HepG2 (cell line): ENCODE results near the gene SMAP2. TPM values are rescaled to one million over a fixed set of nuclear protein-coding genes. Genes with fewer than 3 reads are reported as not detected.

Source experiments
- ARNT ChIP-seq: fragments of 450-650 bp; IDR thresholded peaks from 2 replicates; pipeline ENCODE4 v1.6.1; 2017
- BCL6 ChIP-seq: IDR thresholded peaks from 2 replicates; pipeline ENCODE4 v1.6.1; 2016; ENCODE audit warnings: missing genetic modification reagents, missing compliant biosample characterization
- CEBPG ChIP-seq: IDR thresholded peaks from 2 replicates; pipeline ENCODE4 v1.6.1; 2016
- KLF16 ChIP-seq, 2 experiments: sonication (generic) in 1 of 2; formaldehyde crosslinking in 1 of 2; IDR thresholded peaks; 2 replicates each; pipeline versions ENCODE4 v1.6.1 to v1.8.0; 2016 to 2023; ENCODE audit warnings: missing genetic modification reagents in 2 of 2, missing compliant biosample characterization in 1 of 2
- MTA1 ChIP-seq: sonication (generic); formaldehyde crosslinking; IDR thresholded peaks from 2 replicates; pipeline ENCODE4 v1.4.0; 2020; ENCODE audit warnings: missing genetic modification reagents, mild to moderate bottlenecking, borderline replicate concordance
- PHF21A ChIP-seq: sonication (generic); formaldehyde crosslinking; IDR thresholded peaks from 2 replicates; pipeline ENCODE4 v1.5.0; 2020; ENCODE audit warnings: mild to moderate bottlenecking, missing genetic modification reagents
- POLR2A ChIP-seq, 2 experiments: IDR thresholded peaks; 2 replicates each; pipeline ENCODE4 v1.6.1; 2011; ENCODE audit warnings: low read depth in 2 of 2, low read length in 2 of 2, mild to moderate bottlenecking in 1 of 2, moderate library complexity in 1 of 2; ENCODE audit not compliant: insufficient read depth in 1 of 2
- PRMT3 ChIP-seq: sonication (generic); formaldehyde crosslinking; IDR thresholded peaks from 2 replicates; pipeline ENCODE4 v1.8.1; 2022; ENCODE audit warnings: low read depth, mild to moderate bottlenecking, moderate library complexity, missing genetic modification reagents, borderline replicate concordance
- SRSF1 ChIP-seq: fragments of 200-400 bp; formaldehyde crosslinking; optimal IDR thresholded peaks from 2 replicates; pipeline ENCODE3; 2017; ENCODE audit warnings: mild to moderate bottlenecking, low read depth, low read length, moderate library complexity
- SSRP1 ChIP-seq: IDR thresholded peaks from 2 replicates; pipeline ENCODE4 v1.6.1; 2016; ENCODE audit warnings: control low read depth
- ZFP37 ChIP-seq: sonication (generic); formaldehyde crosslinking; IDR thresholded peaks from 2 replicates; pipeline ENCODE4 v1.4.0; 2020; ENCODE audit warnings: missing genetic modification reagents, borderline replicate concordance
- ZNF101 ChIP-seq: sonication (generic); formaldehyde crosslinking; IDR thresholded peaks from 2 replicates; pipeline ENCODE4 v1.4.0; 2020; ENCODE audit warnings: mild to moderate bottlenecking, low read depth, missing genetic modification reagents, borderline replicate concordance
- ZNF224 ChIP-seq: sonication (generic); formaldehyde crosslinking; IDR thresholded peaks from 2 replicates; pipeline ENCODE4 v1.5.0; 2020; ENCODE audit warnings: mild to moderate bottlenecking, missing genetic modification reagents
- ZNF484 ChIP-seq: sonication (generic); formaldehyde crosslinking; IDR thresholded peaks from 2 replicates; pipeline ENCODE4 v1.5.1; 2020; ENCODE audit warnings: mild to moderate bottlenecking, low read depth, missing genetic modification reagents, borderline replicate concordance
- ZNF570 ChIP-seq: sonication (generic); formaldehyde crosslinking; IDR thresholded peaks from 2 replicates; pipeline ENCODE4 v1.4.0; 2020; ENCODE audit warnings: mild to moderate bottlenecking, missing genetic modification reagents, borderline replicate concordance
- ZNF746 ChIP-seq: sonication (generic); formaldehyde crosslinking; IDR thresholded peaks from 2 replicates; pipeline ENCODE4 v1.8.0; 2022; ENCODE audit warnings: mild to moderate bottlenecking, missing genetic modification reagents
- polyA plus RNA-seq, 8 experiments: library from polyadenylated mRNA; depleted of rRNA in 3 of 8; stranded (reverse) in 7 of 8; unstranded in 1 of 8; fragments of >200 nt; fragmentation: Illumina TruSeq in 4 of 8; extraction: Trizol in 4 of 8; gene quantifications; 2 replicates each; pipeline versions ENCODE4 v1.2.1 to v1.2.3, GENCODE V29; 2011 to 2016; ENCODE audit warnings: low read depth in 4 of 8, missing spikeins in 1 of 8, mixed read lengths in 1 of 8; ENCODE audit not compliant: insufficient read depth in 1 of 8
- total RNA-seq, 5 experiments: library from RNA; depleted of rRNA; stranded (reverse); fragments of >200 nt; fragmentation: Illumina TruSeq; extraction: Trizol; gene quantifications; 2 replicates each; pipeline ENCODE4 v1.2.3, GENCODE V29; 2016; ENCODE audit warnings: low read depth in 1 of 5
- TF ChIP-seq, protein P1 (sequence below): sonication (generic); IDR thresholded peaks from 2 replicates; pipeline ENCODE4 v1.6.1; 2016; ENCODE audit warnings: low read depth, borderline replicate concordance
- TF ChIP-seq, protein P2 (sequence below), 2 experiments: sonication (generic) in 1 of 2; formaldehyde crosslinking in 1 of 2; IDR thresholded peaks; 2 replicates each; pipeline versions ENCODE4 v1.4.0 to v1.6.1; 2018 to 2020; ENCODE audit warnings: missing genetic modification reagents in 2 of 2, borderline replicate concordance in 1 of 2, low read depth in 1 of 2, mild to moderate bottlenecking in 1 of 2, missing biosample characterization in 1 of 2
- TF ChIP-seq, protein P3 (sequence below): sonication (generic); formaldehyde crosslinking; IDR thresholded peaks from one replicate; pipeline ENCODE4 v1.5.1; 2020; ENCODE audit warnings: mild to moderate bottlenecking, missing genetic modification reagents; ENCODE audit errors: not compliant biosample characterization

SMAP2 gene
- total and polyA plus RNA-seq, 2 of the 13 experiments (the other 11 are each of a cell fraction or from before 2014, with no cell fraction given), result 19.0 to 22.3 TPM

DNA sequence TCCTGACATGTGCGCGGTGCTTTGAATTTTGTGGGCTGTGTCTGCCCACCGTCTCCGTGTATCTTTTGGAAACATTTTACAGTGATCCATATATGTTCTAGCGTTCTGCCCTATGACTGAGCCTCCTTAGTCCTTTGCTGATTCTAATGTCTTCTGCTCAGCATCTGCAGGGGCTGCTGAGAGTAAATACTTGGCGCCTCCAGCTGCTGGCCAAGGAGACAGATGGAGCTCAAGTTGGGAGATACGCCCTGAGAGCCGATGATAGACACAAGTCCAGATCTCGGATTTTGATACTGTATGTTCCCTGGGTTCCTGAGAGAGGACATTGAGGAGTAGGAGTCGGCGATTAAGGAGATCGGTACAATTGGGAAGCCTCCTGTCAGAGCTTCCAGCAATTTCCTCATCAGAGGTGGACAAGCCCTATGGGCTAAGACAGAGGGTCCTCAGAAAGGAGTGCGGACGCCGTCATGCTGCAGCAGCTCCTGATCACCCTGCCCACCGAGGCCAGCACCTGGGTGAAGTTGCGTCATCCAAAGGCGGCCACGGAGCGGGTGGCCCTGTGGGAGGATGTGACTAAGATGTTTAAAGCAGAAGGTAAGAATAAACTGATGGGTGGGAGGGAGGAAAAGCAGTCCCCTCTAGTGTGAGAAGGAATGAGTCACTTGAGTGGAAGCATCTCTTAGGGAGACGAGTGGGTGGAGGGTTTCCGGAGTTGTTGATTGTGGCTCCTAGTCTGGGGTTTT is 77.1 kb downstream of the SMAP2 start (continued):
- TF ChIP-seq PHF21A (CRISPR knock-in tag), result 0 out of 2 replicates have a peak, but pooled peaks have one; percentile 15
- TF ChIP-seq, protein P1, sequence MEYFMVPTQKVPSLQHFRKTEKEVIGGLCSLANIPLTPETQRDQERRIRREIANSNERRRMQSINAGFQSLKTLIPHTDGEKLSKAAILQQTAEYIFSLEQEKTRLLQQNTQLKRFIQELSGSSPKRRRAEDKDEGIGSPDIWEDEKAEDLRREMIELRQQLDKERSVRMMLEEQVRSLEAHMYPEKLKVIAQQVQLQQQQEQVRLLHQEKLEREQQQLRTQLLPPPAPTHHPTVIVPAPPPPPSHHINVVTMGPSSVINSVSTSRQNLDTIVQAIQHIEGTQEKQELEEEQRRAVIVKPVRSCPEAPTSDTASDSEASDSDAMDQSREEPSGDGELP, result peak; percentile 38; the same call in 1 of the 2 replicates
- TF ChIP-seq SSRP1 (CRISPR knock-in tag), result no peak
- no peak; the same call in 1 of the 2 replicates for TF ChIP-seq ZNF746 (CRISPR knock-in tag)
- 0 out of 4 replicates have a peak, but pooled peaks of 1 of the 2 experiments have one; percentile 55 for TF ChIP-seq KLF16 (CRISPR knock-in tag; IDR thresholded peaks at IDR 0.05)
- no peak for TF ChIP-seq PRMT3 (CRISPR knock-in tag)
- peak; percentile 37; the same call in 1 of the 2 replicates for TF ChIP-seq ZNF224 (CRISPR knock-in tag)
- no peak for TF ChIP-seq ZNF484 (CRISPR knock-in tag)
- peak in 1 of 2 experiments; percentile 50; a peak in 1 of 4 replicates for TF ChIP-seq POLR2A (IDR thresholded peaks at IDR 0.05; ENCODE audit: insufficient read depth in 1 of 2, low read depth in 2 of 2, low read length in 2 of 2)
- TF ChIP-seq, protein P2, sequence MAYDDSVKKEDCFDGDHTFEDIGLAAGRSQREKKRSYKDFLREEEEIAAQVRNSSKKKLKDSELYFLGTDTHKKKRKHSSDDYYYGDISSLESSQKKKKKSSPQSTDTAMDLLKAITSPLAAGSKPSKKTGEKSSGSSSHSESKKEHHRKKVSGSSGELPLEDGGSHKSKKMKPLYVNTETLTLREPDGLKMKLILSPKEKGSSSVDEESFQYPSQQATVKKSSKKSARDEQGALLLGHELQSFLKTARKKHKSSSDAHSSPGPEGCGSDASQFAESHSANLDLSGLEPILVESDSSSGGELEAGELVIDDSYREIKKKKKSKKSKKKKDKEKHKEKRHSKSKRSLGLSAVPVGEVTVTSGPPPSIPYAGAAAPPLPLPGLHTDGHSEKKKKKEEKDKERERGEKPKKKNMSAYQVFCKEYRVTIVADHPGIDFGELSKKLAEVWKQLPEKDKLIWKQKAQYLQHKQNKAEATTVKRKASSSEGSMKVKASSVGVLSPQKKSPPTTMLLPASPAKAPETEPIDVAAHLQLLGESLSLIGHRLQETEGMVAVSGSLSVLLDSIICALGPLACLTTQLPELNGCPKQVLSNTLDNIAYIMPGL (CRISPR knock-in tag; IDR thresholded peaks at IDR 0.05; ENCODE audit: borderline replicate concordance in 1 of 2, low read depth in 1 of 2), result peak in 1 of 2 experiments; percentile 15; a peak in 1 of 4 replicates
- peak; percentile 98 for TF ChIP-seq CEBPG (CRISPR knock-in tag)
- no peak for TF ChIP-seq ZNF570 (CRISPR knock-in tag)
- TF ChIP-seq ARNT, result no peak
- TF ChIP-seq MTA1 (CRISPR knock-in tag), result no peak
- TF ChIP-seq SRSF1, result no peak
- TF ChIP-seq, protein P3, sequence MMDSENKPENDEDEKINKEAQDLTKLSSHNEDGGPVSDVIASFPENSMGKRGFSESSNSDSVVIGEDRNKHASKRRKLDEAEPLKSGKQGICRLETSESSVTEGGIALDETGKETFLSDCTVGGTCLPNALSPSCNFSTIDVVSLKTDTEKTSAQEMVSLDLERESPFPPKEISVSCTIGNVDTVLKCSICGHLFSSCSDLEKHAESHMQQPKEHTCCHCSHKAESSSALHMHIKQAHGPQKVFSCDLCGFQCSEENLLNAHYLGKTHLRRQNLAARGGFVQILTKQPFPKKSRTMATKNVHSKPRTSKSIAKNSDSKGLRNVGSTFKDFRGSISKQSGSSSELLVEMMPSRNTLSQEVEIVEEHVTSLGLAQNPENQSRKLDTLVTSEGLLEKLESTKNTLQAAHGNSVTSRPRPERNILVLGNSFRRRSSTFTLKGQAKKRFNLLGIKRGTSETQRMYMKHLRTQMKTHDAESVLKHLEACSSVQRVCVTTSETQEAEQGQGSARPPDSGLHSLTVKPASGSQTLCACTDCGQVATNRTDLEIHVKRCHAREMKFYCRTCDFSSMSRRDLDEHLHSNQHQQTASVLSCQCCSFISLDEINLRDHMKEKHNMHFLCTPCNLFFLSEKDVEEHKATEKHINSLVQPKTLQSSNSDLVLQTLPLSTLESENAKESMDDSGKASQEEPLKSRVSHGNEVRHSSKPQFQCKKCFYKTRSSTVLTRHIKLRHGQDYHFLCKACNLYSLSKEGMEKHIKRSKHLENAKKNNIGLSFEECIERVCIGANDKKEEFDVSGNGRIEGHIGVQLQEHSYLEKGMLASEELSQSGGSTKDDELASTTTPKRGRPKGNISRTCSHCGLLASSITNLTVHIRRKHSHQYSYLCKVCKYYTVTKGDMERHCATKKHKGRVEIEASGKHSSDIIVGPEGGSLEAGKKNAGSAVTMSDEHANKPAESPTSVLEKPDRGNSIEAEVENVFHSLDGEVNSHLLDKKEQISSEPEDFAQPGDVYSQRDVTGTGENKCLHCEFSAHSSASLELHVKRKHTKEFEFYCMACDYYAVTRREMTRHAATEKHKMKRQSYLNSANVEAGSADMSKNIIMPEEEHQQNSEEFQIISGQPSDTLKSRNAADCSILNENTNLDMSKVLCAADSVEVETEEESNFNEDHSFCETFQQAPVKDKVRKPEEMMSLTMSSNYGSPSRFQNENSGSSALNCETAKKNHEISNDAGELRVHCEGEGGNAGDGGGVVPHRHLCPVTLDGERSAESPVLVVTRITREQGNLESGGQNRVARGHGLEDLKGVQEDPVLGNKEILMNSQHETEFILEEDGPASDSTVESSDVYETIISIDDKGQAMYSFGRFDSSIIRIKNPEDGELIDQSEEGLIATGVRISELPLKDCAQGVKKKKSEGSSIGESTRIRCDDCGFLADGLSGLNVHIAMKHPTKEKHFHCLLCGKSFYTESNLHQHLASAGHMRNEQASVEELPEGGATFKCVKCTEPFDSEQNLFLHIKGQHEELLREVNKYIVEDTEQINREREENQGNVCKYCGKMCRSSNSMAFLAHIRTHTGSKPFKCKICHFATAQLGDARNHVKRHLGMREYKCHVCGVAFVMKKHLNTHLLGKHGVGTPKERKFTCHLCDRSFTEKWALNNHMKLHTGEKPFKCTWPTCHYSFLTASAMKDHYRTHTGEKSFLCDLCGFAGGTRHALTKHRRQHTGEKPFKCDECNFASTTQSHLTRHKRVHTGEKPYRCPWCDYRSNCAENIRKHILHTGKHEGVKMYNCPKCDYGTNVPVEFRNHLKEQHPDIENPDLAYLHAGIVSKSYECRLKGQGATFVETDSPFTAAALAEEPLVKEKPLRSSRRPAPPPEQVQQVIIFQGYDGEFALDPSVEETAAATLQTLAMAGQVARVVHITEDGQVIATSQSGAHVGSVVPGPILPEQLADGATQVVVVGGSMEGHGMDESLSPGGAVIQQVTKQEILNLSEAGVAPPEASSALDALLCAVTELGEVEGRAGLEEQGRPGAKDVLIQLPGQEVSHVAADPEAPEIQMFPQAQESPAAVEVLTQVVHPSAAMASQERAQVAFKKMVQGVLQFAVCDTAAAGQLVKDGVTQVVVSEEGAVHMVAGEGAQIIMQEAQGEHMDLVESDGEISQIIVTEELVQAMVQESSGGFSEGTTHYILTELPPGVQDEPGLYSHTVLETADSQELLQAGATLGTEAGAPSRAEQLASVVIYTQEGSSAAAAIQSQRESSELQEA (CRISPR knock-in tag), result no peak
- no peak for TF ChIP-seq ZFP37
- no peak for TF ChIP-seq ZNF101
- peak; percentile 13; the same call in 1 of the 2 replicates for TF ChIP-seq BCL6 (CRISPR knock-in tag)
